HepG2 (cell line): ENCODE results near the gene C11orf21. TPM values are rescaled to one million over a fixed set of nuclear protein-coding genes. Genes with fewer than 3 reads are reported as not detected.

Source experiments
- ATAC-seq: fragments of 200-7000 bp; cut with Tn5 transposase; 3 replicates; pipeline ENCODE4 v1.9.1; 2020; ENCODE audit warnings: mild to moderate bottlenecking, moderate library complexity
- BruUV-seq: library from RNA; stranded (reverse); fragments of 400-500 nt; replicated peaks from 2 replicates; lab custom pipeline; 2021; lab: Mats Ljungman, UMichigan
- CTCF ChIA-PET: fragments of 300-600 bp; formaldehyde crosslinking; extraction: SDS; loops from one replicate; lab custom pipeline; 2021; ENCODE audit warnings: low total read pairs, inconsistent platforms, low intra/inter-chr PET ratio; lab: Yijun Ruan, JAX
- POLR2A ChIA-PET: fragments of 350-600 bp; sonication (Branson Sonifier 250); formaldehyde crosslinking; loops from one replicate; lab custom pipeline; 2020; ENCODE audit warnings: antibody characterized with exemption, inconsistent platforms; lab: Yijun Ruan, JAX
- DNase-seq: peaks from one replicate; pipeline ENCODE4 v3.0.0-alpha.2; 2015; ENCODE audit warnings: low spot score
- FAIRE-seq: peaks from 3 replicates; lab custom pipeline; 2011; peaks lifted over from hg19 to GRCh38; lab: Jason Lieb, UNC
- H2AFZ ChIP-seq: one replicate; pipeline ENCODE4 v1.6.1; 2011; ENCODE audit warnings: low read length, inconsistent platforms
- H3K27ac ChIP-seq: fragments of 300-600 bp; 3 replicates; pipeline ENCODE4 v1.8.0; 2011; ENCODE audit warnings: mixed run types, mild to moderate bottlenecking, mixed read lengths, low read length, inconsistent platforms; ENCODE audit not compliant: insufficient read depth; ENCODE audit errors: extremely low read length
- H3K27me3 ChIP-seq, 2 experiments: fragments of 200-600 bp in 1 of 2; 2 replicates in 1 of 2; 3 replicates in 1 of 2; pipeline versions ENCODE4 v1.6.0 to v1.8.0; 2011; ENCODE audit warnings: low read length in 2 of 2, mild to moderate bottlenecking in 2 of 2, moderate library complexity in 2 of 2, inconsistent platforms in 1 of 2; ENCODE audit not compliant: insufficient read depth in 2 of 2, control insufficient read depth in 1 of 2
- H3K36me3 ChIP-seq, 2 experiments: fragments of 200-600 bp in 1 of 2; replicated peaks in 1 of 2; 2 replicates in 1 of 2; 3 replicates in 1 of 2; pipeline versions ENCODE4 v1.5.1 to v1.8.0; 2011; ENCODE audit warnings: low read length in 2 of 2, inconsistent platforms in 1 of 2; ENCODE audit not compliant: insufficient read depth in 2 of 2, control insufficient read depth in 1 of 2
- H3K4me1 ChIP-seq: 2 replicates; pipeline ENCODE4 v1.5.1; 2012; ENCODE audit warnings: low read length, inconsistent platforms; ENCODE audit not compliant: insufficient read depth
- H3K4me2 ChIP-seq: 2 replicates; pipeline ENCODE4 v1.6.0; 2011; ENCODE audit warnings: low read depth, low read length, inconsistent platforms
- H3K4me3 ChIP-seq, 3 experiments: fragments of 200-600 bp in 1 of 3; sonication (generic), shearing (Covaris generic) in 1 of 3; replicated peaks in 1 of 3; 2 replicates each; pipeline ENCODE4 v1.5.1; 2011 to 2016; ENCODE audit warnings: low read length in 3 of 3, inconsistent platforms in 2 of 3, low read depth in 2 of 3, mild to moderate bottlenecking in 2 of 3, control low read depth in 1 of 3, mixed read lengths in 1 of 3; ENCODE audit not compliant: insufficient read depth in 1 of 3
- H3K79me2 ChIP-seq: one replicate; pipeline ENCODE4 v1.6.1; 2011; ENCODE audit warnings: low read length, inconsistent platforms; ENCODE audit not compliant: insufficient read depth
- H3K9ac ChIP-seq: 2 replicates; pipeline ENCODE4 v1.6.0; 2011; ENCODE audit warnings: mild to moderate bottlenecking, low read depth, low read length, inconsistent platforms; ENCODE audit not compliant: insufficient read depth
- H3K9me3 ChIP-seq: 2 replicates; pipeline ENCODE4 v1.5.1; 2012; ENCODE audit warnings: mild to moderate bottlenecking, low read length
- H4K20me1 ChIP-seq: 2 replicates; pipeline ENCODE4 v1.6.0; 2011; ENCODE audit warnings: inconsistent platforms, mild to moderate bottlenecking, low read length, moderate library complexity; ENCODE audit not compliant: insufficient read depth
- CENPT ChIP-seq: sonication (generic); formaldehyde crosslinking; IDR thresholded peaks from 2 replicates; pipeline ENCODE4 v1.8.0; 2022; ENCODE audit warnings: low read depth, mild to moderate bottlenecking, moderate library complexity, missing genetic modification reagents
- CHD2 ChIP-seq: IDR thresholded peaks from 2 replicates; pipeline ENCODE4 v1.6.1; 2011; ENCODE audit warnings: low read depth, low read length, improper control_type of control experiment
- IKZF1 ChIP-seq: fragments of 450-650 bp; IDR thresholded peaks from 2 replicates; pipeline ENCODE4 v1.7.1; 2016
- KDM2A ChIP-seq: sonication (generic); formaldehyde crosslinking; IDR thresholded peaks from 2 replicates; pipeline ENCODE4 v1.4.0; 2020; ENCODE audit warnings: low read depth, missing genetic modification reagents, borderline replicate concordance
- SCMH1 ChIP-seq: sonication (generic); formaldehyde crosslinking; IDR thresholded peaks from 2 replicates; pipeline ENCODE4 v1.9.0; 2021; ENCODE audit warnings: missing genetic modification reagents, mild to moderate bottlenecking, borderline replicate concordance
- TBX3 ChIP-seq: fragments of 450-650 bp; IDR thresholded peaks from 2 replicates; pipeline ENCODE4 v1.6.1; 2017; ENCODE audit warnings: antibody characterized with exemption, mild to moderate bottlenecking, inconsistent platforms, borderline replicate concordance
- ZNF275 ChIP-seq: sonication (generic); formaldehyde crosslinking; IDR thresholded peaks from 2 replicates; pipeline ENCODE4 v1.8.0; 2022; ENCODE audit warnings: missing genetic modification reagents, mild to moderate bottlenecking, inconsistent platforms, borderline replicate concordance
- ZNF75D ChIP-seq: sonication (generic); formaldehyde crosslinking; IDR thresholded peaks from 2 replicates; pipeline ENCODE4 v1.8.1; 2023; ENCODE audit warnings: missing genetic modification reagents, mild to moderate bottlenecking, borderline replicate concordance
- WGBS: methylation state at CpG from one replicate; pipeline ENCODE4 v1.1.6; 2017; ENCODE audit warnings: low lambda C conversion rate; 5-methylcytosine and 5-hydroxymethylcytosine counted together
- in situ Hi-C: cut with HindIII; loops from 2 replicates; pipeline ENCODE4 v1.10.0; 2017; ENCODE audit warnings: low pct_unique_long_range_greater_than_20kb; ENCODE audit not compliant: extremely low pct_ligation_motif_present
- intact Hi-C: fragments of 100-400 bp; cut with micrococcal nuclease; formaldehyde crosslinking; loops from one replicate; pipeline ENCODE4 v1.10.0; 2022; ENCODE audit not compliant: unreplicated experiment
- polyA plus RNA-seq, 8 experiments: library from polyadenylated mRNA; depleted of rRNA in 3 of 8; stranded (reverse) in 7 of 8; unstranded in 1 of 8; fragments of >200 nt; fragmentation: Illumina TruSeq in 4 of 8; extraction: Trizol in 4 of 8; gene quantifications; 2 replicates each; pipeline versions ENCODE4 v1.2.1 to v1.2.3, GENCODE V29; 2011 to 2016; ENCODE audit warnings: low read depth in 4 of 8, missing spikeins in 1 of 8, mixed read lengths in 1 of 8; ENCODE audit not compliant: insufficient read depth in 1 of 8
- total RNA-seq, 5 experiments: library from RNA; depleted of rRNA; stranded (reverse); fragments of >200 nt; fragmentation: Illumina TruSeq; extraction: Trizol; gene quantifications; 2 replicates each; pipeline ENCODE4 v1.2.3, GENCODE V29; 2016; ENCODE audit warnings: low read depth in 1 of 5
- TF ChIP-seq, protein P1 (sequence below): sonication (generic); formaldehyde crosslinking; IDR thresholded peaks from 2 replicates; pipeline ENCODE4 v1.4.0; 2020; ENCODE audit warnings: missing genetic modification reagents, low read depth, mild to moderate bottlenecking, borderline replicate concordance

C11orf21 gene
- total and polyA plus RNA-seq, 2 of the 13 experiments (the other 11 are each of a cell fraction or from before 2014, with no cell fraction given) = 0.08 TPM; not detected in 1

GRCh38 chr11:2262301-2263070 is 39.2 kb downstream of the C11orf21 start (continued):
- TF ChIP-seq CENPT (CRISPR knock-in tag) = no peak
- TF ChIP-seq, protein P1, sequence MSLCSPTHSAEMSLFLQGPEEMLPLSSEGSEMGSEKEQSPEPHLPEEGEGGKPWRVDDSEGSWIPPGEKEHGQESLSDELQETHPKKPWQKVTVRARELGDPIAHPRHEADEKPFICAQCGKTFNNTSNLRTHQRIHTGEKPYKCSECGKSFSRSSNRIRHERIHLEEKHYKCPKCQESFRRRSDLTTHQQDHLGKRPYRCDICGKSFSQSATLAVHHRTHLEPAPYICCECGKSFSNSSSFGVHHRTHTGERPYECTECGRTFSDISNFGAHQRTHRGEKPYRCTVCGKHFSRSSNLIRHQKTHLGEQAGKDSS = no peak
- no peak for TF ChIP-seq ZNF75D

GRCh38 chr11:2261436-2262230 is 40.1 kb downstream of the C11orf21 start:
- CTCF ChIA-PET = no interaction called here
- no peak for FAIRE-seq
- BruUV-seq = no TSS peak

More at GRCh38 chr11:2261436-2262230, 40.1 kb downstream of the C11orf21 start:
- no peak overlapping the region for H3K4me3 ChIP-seq
- POLR2A ChIA-PET = interaction anchor here (1.0 kb wide), 1 partner anchor 50 kb away, joined by 3 read pairs; no protein-coding TSS in a partner anchor
- H4K20me1 ChIP-seq = no peaks in the 10 kb centered on the region
- H3K9ac ChIP-seq = no peak overlapping the region
- H3K4me1 ChIP-seq = no peaks in the 10 kb centered on the region
- H3K9me3 ChIP-seq = no peaks in the 10 kb centered on the region
- TF ChIP-seq TBX3 (no peak), KDM2A (CRISPR knock-in tag) (no peak), IKZF1 (no peak), ZNF275 (no peak), CHD2 (no peak), SCMH1 (CRISPR knock-in tag) (no peak)
- no peaks in the 10 kb centered on the region for H3K79me2 ChIP-seq
- no peak overlapping the region for H3K4me2 ChIP-seq
- peaks cover 11 to 72% of the 10 kb centered on the region in 2 experiments for H3K27me3 ChIP-seq
- DNase-seq (no peak), ATAC-seq (no peak)
- H3K36me3 ChIP-seq = no peaks in the 10 kb centered on the region
- whole genome bisulfite sequencing = 66% methylated on average over 5 of the region's 21 CpGs
- in situ Hi-C loops = no loop called here
- no peak overlapping the region for H3K27ac ChIP-seq
- intact Hi-C loops = loop anchor here (10.0 kb wide), 1 partner anchor 47 kb away; no protein-coding TSS in a partner anchor
- no peak overlapping the region for H2AFZ ChIP-seq
